ENCODE results near the gene MAP4K1.

- TF ChIP-seq POLR2A (IDR thresholded peaks at IDR 0.05) (no peak), CTCF (IDR thresholded peaks at IDR 0.05) (no peak), EP300 (IDR thresholded peaks at IDR 0.05) (no peak)
Measured at GRCh38 chr19:38580080-38580479, 37.7 kb downstream of the MAP4K1 start.

Data from suprapubic skin (tissue), 3 donors.